NCI-H2196 (cell line): ENCODE results near the gene CFAP68.
"Not testable (repeated sequence)": the region's sequence is repeated elsewhere in the genome, so short reads cannot be mapped to it uniquely, and the experiment has no call there.

Experiments
- DNase-seq: peaks from one replicate; lab custom pipeline; 2025; ENCODE audit not compliant: unreplicated experiment; lab: John Stamatoyannopoulos, UW

Gene CFAP68

GRCh38 chr11:111917312-111917711 lies 38.0 kb downstream of the CFAP68 start:
- no peak for DNase-seq

GRCh38 chr11:111917788-111918187 lies 38.4 kb downstream of the CFAP68 start:
- no peak for DNase-seq

- DNase-seq, result peak; percentile 94
These were observed 39.3 kb downstream of the CFAP68 start, which contains the start of gene C11orf52 for GRCh38 chr11:111918390-111919256. C11orf52 (plus strand) TSS chr11:111918913; CDS start chr11:111918973, 60 bp downstream.

DNA sequence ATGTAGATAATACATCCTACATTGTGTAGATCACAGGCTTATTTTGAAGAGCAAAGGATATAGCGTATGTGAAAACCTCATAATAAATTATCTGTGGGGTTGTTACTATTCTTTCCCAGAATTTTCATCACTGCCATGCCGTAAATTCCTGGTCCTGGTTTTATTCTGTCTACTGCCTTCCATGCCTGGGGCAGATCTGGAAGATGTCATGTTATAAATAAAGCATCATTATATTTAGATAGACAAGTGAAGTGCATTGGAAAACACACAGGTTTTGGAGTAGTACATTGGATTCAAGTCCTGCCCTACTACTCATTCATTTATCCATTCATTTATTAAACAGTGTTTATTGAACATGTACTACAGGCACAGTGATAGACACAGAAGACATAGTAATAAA lies 41.6 kb downstream of the CFAP68 start:
- DNase-seq, result no peak

GRCh38 chr11:111921541-111922230 lies 42.3 kb downstream of the CFAP68 start:
- DNase-seq, result no peak

DNA sequence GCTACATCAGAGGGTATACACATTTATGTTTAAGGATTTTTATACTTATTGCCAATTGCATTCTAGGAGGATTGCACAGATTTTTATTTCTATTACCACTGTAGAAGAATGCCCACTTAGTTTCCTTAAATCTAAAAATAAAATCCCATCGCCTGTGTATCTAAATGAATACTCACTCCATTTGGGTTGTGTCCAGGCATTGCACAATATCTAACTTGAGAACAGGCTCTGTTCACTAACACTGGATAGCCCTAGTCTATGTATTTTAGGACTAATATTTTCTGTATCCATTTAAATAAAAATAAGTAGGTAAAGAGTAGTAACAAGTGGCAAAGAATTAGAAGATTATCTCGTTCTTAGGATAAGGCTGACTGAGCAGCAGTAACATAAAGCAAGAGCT lies 43.5 kb downstream of the CFAP68 start:
- peak; percentile 62 for DNase-seq

DNA sequence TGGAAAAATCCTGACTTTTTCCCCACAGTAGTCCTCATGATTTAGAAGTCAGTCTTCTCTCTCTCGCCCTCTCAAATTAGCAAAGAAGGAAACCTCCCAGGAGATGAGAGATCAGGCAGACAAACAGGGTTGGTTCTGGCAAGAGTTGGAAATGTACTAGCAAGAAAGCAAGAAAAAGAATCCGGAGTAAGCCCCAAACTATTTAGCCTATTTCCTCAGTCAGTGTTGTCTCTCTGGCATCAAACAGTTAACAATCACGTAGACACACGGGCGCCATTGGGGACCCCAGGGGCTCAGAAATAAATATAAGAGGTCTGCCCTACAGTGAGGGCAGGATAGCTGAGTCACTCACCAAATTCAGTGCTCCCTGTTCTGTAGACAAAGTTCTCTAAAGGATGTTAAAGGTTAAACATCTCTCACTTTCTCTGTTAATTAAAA lies 44.0 kb downstream of the CFAP68 start:
- DNase-seq, result no peak

- no peak for DNase-seq
These were observed 44.6 kb downstream of the CFAP68 start for GRCh38 chr11:111923951-111924350.

- DNase-seq, result no peak
These were observed 46.6 kb downstream of the CFAP68 start for GRCh38 chr11:111925953-111926352.

DNA sequence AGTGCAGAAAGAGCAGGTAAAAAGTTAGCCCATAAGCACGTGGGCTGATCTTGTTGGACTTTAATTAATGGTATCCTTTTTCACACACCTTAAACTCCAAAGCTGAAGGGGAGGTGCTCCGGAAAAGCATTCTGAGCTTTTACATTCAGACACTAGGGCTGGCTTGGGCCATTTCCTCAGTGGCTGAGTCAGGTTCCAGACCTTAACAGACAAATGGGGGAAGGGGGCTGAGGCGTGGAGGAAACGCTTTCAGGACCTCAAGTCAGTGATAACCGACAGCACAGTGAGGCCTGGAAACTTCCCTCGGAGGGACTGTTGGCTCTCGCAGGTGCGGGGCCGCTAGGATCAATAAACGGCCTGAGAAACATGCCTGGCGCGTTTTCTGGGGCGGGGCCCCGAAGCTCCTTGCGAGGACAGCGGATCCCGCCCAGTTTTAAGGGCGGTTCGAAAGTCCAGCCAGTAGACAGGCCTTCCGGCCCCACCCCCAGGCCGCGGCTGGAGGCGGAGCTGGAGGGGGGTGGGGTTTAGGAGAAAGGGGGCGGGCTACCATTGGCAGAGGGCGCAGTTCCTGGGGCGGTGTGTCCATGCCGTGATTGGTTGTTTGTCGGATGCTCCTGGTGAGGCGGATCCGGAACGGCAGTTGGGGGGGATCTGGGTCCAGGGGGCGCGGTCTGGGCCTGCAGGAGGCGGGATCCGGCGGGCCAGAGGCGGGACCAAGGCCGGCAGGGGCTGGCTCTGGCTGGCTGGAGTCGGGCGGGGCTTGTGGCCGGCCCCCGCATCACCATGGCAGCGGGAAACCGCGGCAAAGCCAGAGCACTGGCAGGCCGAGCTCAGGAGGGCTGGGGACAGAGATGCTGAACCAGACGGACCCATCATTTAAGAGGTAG lies 47.4 kb downstream of the CFAP68 start:
- peak; percentile 99 for DNase-seq

DNA sequence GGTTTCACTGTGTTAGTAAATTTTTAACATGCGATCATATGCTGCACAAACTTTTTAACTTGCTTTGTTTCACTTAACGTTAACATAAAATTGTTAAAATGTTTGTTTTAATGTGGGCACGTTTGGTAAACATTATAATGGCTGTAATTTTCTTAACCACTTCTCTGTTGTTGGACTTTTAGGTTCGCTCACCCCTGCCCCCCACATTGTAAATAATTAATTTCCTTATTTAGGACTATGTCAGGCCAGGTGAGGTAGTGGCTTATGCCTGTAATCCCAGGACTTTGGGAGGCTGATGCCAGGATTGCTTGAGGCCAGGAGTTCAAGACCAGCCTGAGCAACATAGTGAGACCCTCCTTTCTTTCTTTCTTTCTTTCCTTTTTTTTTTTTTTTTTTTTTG lies 51.1 kb downstream of the CFAP68 start:
- no peak for DNase-seq

- DNase-seq, result no peak
These were observed 53.2 kb downstream of the CFAP68 start for GRCh38 chr11:111932611-111932950.

GRCh38 chr11:111933176-111933575 lies 53.8 kb downstream of the CFAP68 start:
- not testable (repeated sequence) for DNase-seq

DNA sequence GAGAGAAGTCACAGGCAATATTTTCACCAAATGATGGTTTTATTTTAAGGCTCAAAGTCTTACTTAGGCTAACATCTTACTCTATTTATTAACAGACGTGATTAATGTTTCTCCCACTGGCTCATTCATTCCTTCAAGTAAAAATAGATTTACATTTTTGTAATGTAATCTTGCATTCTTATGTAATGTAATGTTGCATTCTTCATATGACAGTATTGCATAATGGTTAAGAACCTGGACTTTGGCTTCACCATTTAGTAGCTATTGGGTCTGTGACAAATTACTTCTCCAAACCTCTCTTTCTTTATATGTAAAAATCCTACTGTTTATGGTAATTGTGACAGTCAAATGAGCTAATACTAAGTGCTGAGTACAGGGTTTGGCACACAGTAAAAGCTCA lies 54.5 kb downstream of the CFAP68 start:
- no peak for DNase-seq

- DNase-seq, result no peak
These were observed 55.0 kb downstream of the CFAP68 start for GRCh38 chr11:111934306-111934705.
